Measurements from ENCODE around the gene TNF.
A peak's percentile ranks its signal among the peaks of the same experiment; 100 is the strongest.

The TNF gene

GRCh38 chr6:31545291-31545690 lies 30.1 kb upstream of the TNF start:
- no peak for DNase-seq

- peak; percentile 86 for DNase-seq
Observed at GRCh38 chr6:31546339-31546957, 28.9 kb upstream of the TNF start, which contains the start of gene ATP6V1G2. Gene ATP6V1G2 (minus strand): TSS chr6:31546608. CDS start chr6:31546559, 49 bp downstream.

- DNase-seq = peak; percentile 96
Observed at GRCh38 chr6:31546958-31547726, 28.2 kb upstream of the TNF start, which contains the start of gene NFKBIL1. Gene NFKBIL1 (plus strand): TSS chr6:31547608. CDS start chr6:31547695, 87 bp downstream.

- DNase-seq = no peak
Observed at GRCh38 chr6:31547727-31548543, 27.4 kb upstream of the TNF start.

- no peak for DNase-seq
Observed at GRCh38 chr6:31548544-31548873, 26.9 kb upstream of the TNF start.

- peak; percentile 78 for DNase-seq
Observed at GRCh38 chr6:31551371-31551770, 24.0 kb upstream of the TNF start.

GRCh38 chr6:31556307-31556706 lies 19.1 kb upstream of the TNF start:
- DNase-seq = no peak

- DNase-seq = no peak
Observed at GRCh38 chr6:31557443-31558317, 17.7 kb upstream of the TNF start.

GRCh38 chr6:31558318-31558625 lies 17.1 kb upstream of the TNF start:
- no peak for DNase-seq

GRCh38 chr6:31558631-31559500 lies 16.5 kb upstream of the TNF start:
- DNase-seq = peak; percentile 85

- no peak for DNase-seq
Observed at GRCh38 chr6:31559606-31559957, 15.8 kb upstream of the TNF start.

- peak; percentile 80 for DNase-seq
Observed at GRCh38 chr6:31559958-31560696, 15.2 kb upstream of the TNF start.

- DNase-seq = no peak
Observed at GRCh38 chr6:31560697-31561058, 14.7 kb upstream of the TNF start.

- peak; percentile 53 for DNase-seq
Observed at GRCh38 chr6:31567531-31568370, 7.6 kb upstream of the TNF start.

- DNase-seq = peak; percentile 82
Observed at GRCh38 chr6:31568537-31568961, 6.8 kb upstream of the TNF start.

GRCh38 chr6:31569861-31570536 lies 5.4 kb upstream of the TNF start:
- no peak for DNase-seq

- peak; percentile 85 for DNase-seq
Observed at GRCh38 chr6:31572041-31572911, 3.1 kb upstream of the TNF start, which contains the start of gene LTA. Gene LTA (plus strand): TSS chr6:31572289. CDS start chr6:31572743, 454 bp downstream.

All from CD4-positive, alpha-beta T cell treated with Interleukin-15 for 1 hour (primary cell).